GM19193 (cell line): ENCODE data around the gene RIPK4.

Source experiments
- POLR2A ChIP-seq: IDR thresholded peaks from 4 replicates; pipeline ENCODE4 v1.6.1; 2011; ENCODE audit not compliant: insufficient read depth, insufficient read length; ENCODE audit errors: extremely low read depth

The RIPK4 gene

DNA sequence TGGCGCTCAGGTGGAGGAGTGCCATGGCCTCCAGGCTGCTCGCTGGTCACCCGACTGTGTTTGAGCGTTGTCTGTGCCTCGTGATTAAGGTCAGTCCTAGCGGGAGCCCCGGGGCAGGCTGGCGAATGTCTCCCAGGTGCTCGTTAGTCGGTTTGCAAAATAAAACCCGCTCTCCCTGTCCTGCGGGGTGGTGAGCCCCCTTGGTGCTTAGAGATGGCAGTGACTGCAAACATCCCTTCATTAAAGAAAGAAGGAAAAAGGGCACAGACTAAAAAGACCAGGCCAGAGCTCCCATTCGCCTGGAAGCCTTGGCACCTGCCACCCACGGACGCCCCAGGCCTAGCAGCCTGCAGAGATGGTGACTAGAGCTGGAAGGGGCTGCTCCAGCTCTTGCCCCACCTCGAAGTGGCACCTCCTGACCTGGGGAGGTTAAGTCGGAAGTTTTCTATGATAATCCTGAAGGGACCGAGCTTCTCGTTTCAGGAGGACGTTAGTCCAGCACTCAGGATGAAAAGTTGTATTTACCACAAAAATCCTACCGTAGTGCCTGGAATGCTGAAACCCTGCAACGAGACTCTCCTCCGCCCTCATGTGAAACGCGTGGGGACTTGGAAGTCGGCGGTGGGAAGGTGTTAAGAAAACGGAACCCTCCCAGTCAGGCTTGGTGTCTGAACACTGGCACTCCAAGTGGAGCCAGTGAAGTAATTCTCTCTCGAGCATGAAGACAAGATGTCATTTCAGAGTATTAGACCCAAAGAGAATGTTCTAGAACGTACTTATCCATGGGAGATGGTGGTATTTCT is 24.6 kb downstream of the RIPK4 start:
- TF ChIP-seq POLR2A, result no peak

DNA sequence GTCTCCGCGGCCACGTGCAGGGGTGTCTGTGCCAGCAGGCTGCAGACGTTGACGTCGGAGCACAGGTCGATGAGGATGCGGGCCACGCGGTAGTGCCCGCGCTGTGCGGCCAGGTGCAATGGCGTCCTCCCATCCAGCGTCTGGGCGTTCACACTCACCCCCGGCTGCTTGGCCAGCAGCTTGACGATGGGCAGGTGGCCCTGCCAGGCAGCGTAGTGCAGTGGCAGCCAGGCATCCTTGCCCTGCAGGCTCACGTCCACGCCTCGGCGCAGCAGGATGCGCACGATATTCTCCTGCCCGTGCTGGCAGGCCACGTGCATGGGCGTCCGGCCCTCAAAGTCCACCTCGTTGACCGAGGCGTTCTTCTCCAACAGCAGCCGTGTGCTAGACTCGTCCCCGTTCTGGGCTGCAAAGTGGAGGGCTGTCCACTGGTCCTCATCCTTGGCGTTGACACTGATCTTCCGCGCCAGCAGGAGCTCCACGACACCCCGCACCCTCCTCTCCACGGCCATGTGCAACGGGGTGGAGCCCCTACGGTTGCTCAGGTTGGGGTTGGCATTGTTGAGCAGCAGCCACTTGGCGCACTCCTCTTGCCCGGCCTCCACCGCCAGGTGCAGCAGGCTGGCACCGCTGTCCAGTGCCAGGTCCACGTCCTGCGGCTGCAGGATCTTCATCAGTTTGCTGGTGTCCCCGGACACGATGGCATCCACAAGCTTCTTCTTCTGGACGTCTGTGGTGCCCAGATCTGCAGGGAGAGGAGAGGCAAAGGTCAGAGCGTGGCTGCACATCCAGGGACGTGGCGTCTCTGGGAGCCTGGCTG is 25.4 kb downstream of the RIPK4 start:
- TF ChIP-seq POLR2A, result no peak

DNA sequence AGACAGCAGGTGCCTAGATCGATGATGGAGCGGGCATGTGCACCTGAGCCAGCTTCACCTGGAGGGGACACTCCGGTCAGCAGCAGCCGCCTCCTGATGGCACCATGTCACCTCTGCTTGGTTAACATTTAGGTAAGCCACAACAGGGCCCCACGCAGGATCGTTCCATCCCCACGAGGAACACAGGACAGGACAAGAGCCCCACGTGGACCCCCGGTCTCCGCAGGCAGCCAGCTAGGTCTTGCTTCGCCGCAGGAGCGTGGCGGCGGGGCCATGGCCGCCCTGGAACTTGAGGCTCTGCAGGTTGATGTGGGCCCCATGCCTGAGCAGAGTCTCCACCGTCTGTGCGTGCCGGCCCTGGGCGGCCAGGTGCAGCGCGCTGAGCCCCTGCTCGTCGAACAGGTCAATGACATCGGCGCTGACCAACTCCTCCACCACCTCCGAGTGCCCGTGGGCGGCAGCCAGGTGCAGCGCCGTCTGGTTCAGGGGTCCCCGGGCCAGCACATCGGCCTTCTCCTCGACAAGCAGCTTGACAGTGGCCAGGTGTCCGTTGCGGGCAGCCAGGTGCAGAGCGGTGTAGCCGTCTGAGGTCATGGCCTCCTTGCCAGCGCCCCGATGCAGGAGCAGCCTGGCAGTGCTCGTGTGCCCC is 26.1 kb downstream of the RIPK4 start:
- no peak for TF ChIP-seq POLR2A

DNA sequence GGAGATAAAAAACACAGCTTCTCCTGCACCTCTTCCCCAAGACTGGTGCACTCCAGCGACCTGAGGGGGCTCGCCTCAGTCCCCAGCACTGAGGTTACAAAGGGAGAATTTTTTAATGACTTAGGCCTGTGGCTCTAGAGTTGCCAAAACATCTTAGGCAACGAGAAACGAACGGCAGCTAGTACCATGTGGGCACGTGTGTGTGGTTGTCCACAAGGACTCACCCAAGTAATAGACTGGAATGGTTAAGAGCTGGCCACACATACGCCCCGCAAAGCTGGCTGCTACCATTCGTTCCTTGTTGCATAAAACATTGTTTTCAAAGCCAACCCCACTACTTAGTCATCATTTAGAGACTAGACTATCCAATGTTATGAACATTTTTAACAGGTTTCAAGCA is 26.9 kb downstream of the RIPK4 start:
- TF ChIP-seq POLR2A, result no peak

DNA sequence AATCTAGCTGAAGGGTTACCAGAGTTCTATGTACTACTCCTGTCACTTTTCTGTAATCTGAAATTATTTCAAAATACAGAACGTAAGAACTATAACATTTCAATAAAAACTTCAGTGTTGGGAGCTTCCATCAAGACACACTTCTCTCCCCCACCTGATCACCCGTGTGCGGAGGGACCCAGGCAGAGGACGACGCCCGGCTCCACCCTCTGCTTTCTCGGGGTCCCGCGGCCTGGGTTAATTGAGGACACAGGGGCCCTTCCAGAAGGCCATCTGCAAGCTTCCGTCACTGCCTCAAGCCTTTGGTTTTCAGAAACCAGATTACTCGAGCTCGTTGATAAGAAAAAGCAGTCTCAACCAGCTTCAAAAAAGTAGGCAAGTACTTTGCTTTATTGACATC is 27.8 kb downstream of the RIPK4 start:
- no peak for TF ChIP-seq POLR2A

DNA sequence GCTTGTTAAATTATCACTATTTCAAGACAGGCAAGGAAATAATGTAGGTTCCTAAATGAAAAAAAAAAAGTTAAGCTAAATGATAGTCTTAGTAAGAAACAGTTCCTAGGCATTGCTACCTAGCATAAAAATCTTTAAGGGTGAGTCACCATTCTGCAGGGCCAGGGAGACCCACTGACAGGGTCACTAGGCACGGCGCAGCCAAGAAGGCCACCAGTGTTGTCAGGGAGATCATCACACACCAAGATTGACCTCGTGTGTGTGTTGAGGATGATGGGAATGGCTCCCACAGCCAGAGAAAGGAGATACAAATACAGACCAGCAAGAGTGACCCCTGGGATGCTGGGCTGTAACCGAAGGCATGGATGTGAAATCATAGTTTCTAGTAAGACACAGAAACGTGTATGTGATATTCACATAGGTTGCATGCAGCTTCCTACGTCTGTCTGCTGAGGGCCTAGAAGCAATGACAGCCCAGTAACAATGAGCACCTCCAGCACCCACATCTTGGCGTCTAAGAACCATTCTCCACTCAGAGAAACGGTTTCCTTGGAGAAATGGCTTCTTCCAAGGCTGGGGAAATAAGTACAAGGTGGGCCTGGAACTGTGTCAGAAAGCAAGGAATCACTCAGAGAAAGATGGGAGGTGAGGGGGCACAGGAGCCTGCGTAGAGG is 29.1 kb downstream of the RIPK4 start:
- no peak for TF ChIP-seq POLR2A

DNA sequence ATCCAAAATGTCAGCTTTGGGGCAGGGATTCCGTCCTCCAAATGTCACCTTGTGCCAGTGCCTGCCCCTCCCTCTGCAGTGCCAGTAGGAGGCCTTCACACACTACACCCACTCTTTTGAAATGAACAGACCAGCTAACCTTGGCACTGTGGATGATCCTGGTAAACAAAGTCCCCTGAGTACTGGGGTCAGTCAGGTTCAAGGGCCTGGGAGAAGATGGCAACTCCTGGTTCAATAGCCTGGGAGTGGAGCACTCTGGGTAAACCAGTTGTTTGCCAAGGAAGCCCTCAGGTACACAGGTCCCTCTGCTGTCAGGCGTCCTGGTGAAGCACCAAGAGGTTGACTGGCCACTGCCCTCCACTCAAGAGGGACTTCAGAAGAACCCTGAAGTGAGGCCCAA is 30.4 kb downstream of the RIPK4 start:
- no peak for TF ChIP-seq POLR2A

DNA sequence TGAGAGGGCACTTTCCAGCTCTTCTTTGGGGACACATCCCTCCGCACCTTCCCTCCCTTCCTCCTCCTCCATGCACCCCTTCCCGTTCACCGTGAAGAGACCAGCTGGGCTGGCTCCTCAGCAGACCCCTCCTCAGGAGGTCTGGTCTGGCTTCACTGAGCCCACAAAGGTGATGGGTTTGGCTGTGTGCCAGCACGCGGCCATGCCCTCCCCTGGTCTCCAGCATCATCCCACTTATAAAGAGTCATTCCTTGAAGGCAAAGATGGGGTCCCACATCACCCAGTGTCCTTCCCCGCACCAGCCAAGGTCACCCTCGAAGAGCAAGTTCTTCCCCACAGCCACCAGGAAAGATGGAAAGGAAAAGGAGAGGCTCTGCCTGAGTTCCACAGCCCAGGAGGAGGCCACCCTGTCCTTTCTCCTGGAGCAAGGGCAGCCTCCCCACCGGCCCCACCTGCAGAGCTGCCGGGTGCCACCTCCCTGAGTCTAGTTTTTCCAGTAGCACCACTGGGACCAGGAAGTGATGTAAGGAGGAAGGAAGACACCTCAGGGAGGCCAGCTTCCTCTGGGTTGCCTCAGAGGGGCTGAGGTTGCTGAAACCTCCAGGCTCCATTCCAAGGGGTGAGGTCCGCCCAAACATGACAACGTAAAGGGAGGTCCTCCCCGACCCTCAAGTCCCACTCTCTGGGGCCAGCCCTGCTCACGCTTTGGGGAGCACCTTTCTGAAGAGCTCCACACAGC is 32.7 kb downstream of the RIPK4 start:
- TF ChIP-seq POLR2A, result no peak

DNA sequence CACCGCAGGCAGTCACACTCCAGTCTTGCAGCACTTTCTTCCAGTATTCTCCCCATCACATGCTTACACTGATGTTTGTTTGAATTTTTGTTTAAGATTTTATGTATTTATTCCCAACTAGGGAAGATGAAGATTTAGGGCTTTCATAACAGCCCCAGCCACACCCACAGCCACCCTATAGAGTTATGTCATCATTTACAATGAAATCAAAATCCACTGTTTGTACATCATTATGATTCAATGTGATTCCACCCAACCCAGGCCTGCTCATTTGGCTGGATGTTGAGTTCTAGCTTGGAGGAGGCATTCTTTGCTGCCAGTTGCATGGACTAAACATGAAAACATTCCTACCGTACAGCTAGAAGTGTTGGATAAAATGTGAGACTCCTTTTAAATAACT is 35.8 kb downstream of the RIPK4 start:
- TF ChIP-seq POLR2A, result no peak

DNA sequence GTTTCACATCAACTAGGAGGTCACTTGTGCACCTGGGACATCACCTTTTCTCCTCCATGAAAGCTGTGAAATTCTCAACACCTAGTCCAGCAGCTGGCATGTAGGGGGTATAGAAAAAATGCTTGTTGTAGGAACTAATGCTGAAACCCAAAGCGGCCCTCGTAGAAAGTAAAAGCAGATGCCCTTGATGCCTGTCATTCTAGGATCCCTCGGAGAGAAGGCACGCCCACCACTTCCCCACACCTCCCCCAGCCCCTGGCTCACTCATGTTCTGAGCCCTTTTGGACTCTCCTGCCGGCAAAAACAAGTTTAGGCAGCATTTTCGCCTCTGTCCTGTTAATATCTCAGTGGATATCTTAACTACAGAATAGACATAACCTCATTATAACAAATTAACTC is 36.5 kb downstream of the RIPK4 start:
- TF ChIP-seq POLR2A, result no peak

DNA sequence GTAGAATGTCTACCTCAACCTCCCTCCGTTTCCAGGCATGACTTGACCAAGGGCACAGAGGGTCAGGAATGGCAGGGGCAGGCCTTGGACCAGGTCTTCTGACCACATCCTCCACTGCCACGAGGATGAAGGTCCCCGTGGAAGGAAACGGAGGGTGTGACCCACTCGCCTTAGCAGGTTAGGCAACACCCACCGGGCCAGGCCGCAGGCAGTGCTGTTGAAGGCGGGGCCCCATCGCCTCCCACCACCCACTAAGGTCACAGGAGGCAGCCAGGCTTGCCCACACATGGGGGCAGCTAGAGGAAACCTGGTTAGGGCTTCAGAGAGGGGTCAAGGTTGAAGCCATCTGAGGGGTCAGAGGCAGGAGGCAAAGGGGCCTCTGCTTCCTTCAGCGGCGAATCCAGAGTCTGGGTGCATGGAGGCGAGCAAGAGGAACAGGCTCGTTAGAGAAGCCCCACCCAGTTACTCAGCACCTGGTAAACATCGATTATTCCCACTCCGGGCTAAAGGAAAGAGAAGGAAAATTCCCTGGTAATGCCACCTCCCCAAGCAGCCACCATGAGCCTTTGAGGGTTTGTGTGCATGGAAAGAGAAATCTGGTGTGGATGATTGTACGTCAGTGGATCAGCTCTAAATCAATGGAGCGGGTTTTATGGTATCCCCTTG is 37.0 kb downstream of the RIPK4 start:
- no peak for TF ChIP-seq POLR2A

DNA sequence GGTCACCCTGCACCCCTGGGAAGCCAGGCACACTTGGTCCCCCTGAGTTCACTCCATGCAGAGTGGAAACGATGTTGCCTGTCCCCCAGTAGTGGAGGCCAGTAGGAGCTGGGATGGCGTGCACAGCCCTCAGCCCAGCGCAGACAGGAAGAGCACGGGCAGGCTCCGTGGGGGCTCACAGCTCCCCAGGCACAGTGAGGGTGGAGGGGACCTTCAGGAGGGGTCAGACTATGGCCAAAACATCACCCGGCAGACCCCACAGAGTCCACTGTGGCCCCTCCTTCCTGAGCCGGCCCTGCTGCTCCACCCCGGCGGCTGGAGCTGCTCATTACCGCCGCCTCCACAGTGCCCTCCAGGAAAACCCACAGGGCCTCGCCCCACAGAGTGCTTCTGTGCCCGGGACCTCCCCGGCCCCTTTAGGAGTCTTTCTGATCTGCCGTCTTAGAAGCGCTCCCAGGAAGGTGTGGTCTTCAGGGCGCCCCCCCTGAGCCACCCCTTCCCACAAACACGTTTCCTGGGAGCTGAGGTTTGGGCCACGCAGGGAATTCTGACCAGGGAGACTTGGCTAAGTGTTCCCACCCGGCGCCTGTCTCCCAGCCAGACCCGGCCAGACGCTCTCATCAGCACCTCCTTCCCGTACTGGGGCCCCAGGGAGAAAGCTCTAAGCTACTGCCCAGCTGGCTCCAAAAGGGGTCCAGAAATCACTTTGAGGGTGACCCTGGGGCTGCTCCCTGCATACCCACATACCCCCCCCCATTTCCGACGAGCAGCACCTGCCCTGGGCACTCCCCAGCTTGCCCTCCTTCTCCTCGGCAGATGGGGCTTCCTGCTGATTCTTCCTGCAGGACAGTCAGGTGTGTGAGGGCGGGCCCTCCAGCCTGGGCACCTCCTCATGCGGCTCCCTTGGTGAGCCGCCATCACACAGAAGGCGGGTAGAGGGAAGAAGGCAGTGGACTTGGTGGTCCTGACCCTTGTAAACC is 38.8 kb downstream of the RIPK4 start:
- TF ChIP-seq POLR2A, result no peak

DNA sequence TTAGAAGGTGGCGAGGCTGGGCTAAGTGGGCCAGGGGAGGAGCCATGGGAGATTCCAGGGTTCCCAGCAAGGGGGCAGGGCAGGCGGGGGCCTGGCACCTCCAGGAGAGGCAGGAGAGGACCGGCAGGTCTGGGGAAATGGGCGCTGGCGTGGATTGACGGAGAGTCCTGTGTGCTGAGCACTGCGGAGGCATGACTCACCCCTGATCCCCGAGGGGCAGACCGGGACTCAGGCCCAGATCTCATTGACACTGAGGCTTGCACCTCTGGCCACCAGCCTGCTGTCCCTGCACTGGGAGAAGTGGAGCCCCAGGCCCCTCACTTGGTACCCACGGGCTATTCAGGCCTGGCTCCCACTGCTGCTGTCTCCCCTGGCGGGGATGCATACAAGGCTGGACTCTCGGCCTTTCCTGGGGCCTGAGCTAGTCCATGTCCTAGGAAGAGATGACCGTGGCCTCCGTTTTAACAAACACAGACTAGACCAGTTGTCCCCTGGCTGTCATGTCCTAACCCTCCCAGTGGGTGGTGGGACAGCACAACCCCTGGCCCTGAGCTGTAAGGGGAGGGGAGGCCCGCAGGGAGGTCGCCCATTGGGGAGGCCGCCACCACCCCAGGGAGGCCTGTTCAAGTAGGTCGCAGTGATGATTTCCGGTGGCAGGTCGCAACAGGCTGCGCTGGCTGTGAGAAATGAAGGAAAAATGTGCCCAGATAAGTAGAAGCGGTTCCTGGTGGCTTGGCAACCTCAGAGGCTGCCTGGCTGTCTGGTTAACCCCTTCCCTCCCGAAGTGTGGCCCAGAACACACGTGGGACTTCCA is 39.7 kb downstream of the RIPK4 start:
- TF ChIP-seq POLR2A, result no peak

DNA sequence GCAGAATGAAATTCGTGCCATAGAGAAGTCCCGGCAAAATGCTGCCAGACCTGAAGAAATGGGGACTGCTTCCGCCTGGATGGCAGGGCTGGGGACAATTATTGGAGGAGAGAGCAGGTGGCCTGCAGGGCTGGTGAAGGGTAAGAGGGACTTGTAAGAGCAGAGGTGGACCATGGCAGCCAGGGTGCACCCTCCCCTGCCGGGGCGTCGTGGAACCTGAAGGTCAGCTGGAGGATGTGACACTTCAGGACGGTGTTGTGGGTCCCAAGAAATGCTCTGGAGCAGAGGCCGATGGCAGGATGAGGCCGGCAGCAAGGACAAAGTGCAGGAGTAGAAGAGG is 40.3 kb downstream of the RIPK4 start:
- no peak for TF ChIP-seq POLR2A
